ENCODE results near the gene WDR45.

WDR45 gene

DNA sequence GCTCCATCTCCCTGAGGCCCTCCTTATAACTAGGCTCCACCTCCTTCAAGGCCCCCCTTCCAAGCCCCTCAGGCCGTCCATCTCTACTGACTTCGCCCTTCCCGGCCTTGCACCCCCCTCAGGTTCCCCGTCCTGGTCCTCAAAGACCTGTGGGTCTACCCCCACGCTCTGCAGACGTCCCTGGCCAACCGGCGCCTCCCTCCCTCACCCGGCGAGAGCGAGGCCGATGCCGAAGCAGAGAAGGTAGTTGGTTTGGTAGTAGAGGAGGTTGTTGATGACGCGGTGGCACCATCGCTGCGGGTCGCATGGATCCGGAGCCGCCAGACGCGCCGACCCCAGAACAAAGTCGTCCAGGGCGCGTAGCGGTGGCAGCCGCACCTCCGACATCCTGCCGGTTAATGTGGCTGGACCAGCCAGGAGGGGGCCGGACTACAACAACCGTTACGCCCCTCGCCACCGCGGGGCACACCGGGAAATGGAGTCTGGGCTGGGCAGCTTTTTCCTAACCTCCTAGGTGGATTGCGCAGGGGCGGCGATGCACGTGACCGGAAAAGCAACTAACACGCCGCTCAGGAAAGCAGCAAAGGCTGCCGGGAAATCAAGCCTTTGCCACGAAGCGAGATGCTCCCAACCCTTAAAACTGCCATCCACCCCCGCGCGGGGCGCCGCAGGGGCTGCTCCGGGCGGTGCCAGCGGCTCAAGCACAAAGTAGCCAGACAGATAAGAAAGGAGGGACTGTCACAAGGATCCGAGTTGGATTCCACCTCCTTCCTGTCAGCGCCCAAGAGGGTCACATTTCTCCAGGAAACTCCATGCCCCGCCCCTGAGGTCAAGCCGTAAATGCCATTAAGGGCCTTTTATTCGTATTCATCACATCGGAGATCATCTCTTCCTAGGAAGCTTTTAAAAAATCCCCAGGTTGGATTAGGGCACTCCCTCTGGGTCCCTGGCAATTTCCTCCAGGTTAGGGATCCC lies 5.8 kb downstream of the WDR45 start, which contains the start of gene PRAF2:
Gene PRAF2, minus strand, starts transcription at position 402 of the 975 bp plus-strand sequence. Its CDS starts 15 bp downstream, at position 387.
- peak; percentile 69 to 96 (median 86) for DNase-seq

DNA sequence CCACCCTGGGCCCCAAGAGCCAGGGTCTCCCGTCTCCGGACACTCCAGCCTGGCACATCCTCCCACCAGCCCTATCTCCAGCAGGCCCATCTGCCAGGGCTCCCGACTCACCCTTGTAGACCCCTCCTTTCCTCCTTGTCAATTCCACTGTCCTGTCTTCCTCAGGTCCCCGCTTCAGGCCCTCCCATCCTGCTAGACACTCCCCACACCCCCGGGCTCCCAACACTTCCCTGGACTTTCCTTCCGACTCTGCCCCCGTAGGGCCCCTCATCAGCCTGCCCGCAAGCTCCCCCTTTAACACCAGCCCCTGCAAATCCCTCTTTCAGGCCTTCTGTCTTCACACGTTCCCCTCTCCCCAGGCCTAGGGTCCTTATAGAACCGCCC lies 7.0 kb downstream of the WDR45 start:
- DNase-seq, result no peak

- no peak for DNase-seq
These were observed 7.6 kb downstream of the WDR45 start for GRCh38 chrX:49071877-49072711.

GRCh38 chrX:49070988-49071387 lies 8.7 kb downstream of the WDR45 start:
- no peak for DNase-seq

- no peak for DNase-seq
These were observed 10.6 kb downstream of the WDR45 start for GRCh38 chrX:49069038-49069437.

- no peak for DNase-seq
These were observed 12.2 kb downstream of the WDR45 start for GRCh38 chrX:49067285-49068120.

DNA sequence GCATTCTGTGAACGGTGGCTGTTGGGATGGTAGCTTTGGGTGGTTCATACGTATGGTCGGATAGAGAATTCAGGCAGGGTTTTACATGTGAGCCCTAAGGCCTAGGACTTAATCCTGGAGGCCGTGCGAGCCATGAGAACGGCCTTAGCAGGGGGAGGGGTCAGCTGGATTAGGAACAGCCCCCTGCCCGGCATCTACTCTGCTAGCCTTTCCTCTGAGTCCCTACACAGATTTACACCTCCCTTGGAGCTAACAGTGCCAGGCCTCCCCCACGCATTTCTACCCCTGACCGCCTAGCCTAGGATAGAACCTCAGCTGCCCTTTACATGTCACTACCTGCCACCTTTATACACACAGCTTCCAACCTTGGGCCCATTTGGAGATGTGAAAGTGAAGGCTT lies 13.0 kb downstream of the WDR45 start:
- no peak for DNase-seq

GRCh38 chrX:49066278-49066677 lies 13.4 kb downstream of the WDR45 start:
- DNase-seq, result no peak

GRCh38 chrX:49064735-49065134 lies 15.0 kb downstream of the WDR45 start:
- DNase-seq, result no peak

GRCh38 chrX:49064303-49064702 lies 15.4 kb downstream of the WDR45 start:
- DNase-seq, result no peak

GRCh38 chrX:49063715-49064114 lies 16.0 kb downstream of the WDR45 start:
- DNase-seq, result no peak

GRCh38 chrX:49061916-49062315 lies 17.8 kb downstream of the WDR45 start:
- DNase-seq, result no peak

GRCh38 chrX:49061490-49061889 lies 18.2 kb downstream of the WDR45 start:
- no peak for DNase-seq

DNA sequence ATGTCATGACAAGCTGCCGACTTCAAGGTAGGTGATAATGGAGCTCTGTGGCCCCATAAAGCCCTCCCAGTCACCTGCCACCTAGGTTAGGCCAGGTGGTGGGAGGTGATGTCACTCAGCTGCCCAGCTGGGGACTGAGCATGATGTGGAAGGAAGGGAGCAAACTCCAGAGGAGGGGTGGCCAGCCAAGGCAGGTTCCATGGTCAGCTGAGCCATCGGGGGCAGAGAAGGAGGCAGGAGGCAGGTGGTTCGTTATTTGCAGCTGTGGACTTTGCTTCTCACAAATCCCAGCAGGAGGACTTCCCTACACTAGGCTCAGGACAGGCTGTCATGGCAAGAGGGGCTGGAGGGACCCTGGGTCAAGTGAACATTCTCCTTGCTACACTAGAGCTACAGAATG lies 18.8 kb downstream of the WDR45 start:
- no peak for DNase-seq

- DNase-seq, result no peak
These were observed 20.0 kb downstream of the WDR45 start for GRCh38 chrX:49059681-49060085.

DNA sequence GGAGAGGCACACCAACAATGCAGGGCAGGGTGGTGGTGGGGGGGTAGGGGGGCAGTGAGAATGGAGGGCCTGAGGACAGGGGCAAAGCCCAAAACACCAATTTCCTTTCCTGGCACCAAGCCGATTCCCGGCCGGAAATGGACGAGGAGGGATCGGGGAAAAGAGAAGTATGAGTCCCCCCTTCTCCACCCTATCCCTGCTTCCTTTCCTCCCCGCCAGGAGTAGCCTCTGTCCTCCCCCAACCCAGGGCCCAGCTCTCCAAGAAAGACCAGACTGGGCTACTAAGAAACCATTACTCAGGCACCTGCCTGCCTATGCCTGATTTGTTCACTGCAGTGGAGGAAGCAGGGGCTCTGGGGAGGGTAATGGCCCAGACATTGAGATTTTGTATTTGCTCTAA lies 20.5 kb downstream of the WDR45 start:
- DNase-seq, result no peak

- no peak for DNase-seq
These were observed 20.9 kb downstream of the WDR45 start, which contains the start of gene CCDC120 for GRCh38 chrX:49058794-49059193. Gene CCDC120, plus strand, starts transcription at chrX:49058999. Its CDS starts 3,043 bp downstream, at chrX:49062042.

GRCh38 chrX:49054073-49054762 lies 25.5 kb downstream of the WDR45 start:
- no peak for DNase-seq

DNA sequence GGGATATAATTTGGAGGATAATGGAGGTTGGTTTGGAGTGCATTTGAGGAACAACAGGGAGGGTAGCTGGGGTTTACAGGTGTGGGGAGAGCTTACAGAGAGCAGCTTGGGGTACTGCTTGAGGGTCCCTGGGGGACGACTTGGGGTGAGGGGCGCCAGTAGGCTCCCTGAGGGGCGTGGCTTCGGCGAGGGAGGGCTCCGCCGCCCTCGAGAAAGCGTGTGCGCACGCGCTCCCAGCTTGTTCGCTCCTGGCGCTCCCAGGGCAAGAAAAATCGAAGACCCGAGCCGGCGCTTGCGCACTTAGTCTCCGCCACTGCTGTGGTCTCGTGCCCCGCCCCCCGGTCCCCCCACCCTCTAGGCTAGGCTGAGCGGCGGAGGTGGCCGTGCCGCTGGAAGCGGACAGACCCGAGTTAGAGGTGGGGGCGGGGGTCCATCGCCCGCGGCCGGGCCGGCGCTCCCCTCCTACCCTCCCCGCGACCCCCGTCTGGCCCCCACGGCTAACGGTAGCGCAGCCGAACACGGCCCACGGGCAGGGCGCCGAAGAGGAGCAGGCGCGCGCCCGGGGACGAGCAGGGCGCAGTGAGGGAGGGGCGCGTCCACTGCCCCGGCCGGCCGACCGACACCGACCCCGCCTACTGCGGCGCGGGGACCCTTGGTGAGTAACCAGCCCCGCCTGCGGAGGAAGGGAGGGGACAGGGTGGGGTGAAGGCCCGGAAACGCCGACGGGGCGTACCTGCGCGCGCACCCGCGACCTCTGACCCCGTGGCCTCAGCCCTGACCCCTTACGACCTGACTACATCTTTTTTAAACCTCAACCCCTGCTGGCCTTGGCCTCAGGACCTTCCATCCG lies 26.2 kb downstream of the WDR45 start:
- DNase-seq, result peak; percentile 21 to 81 (median 41)

- no peak for DNase-seq
These were observed 35.8 kb downstream of the WDR45 start for GRCh38 chrX:49043987-49044281.
